Measurements from ENCODE around the gene KRT17. TPM values are rescaled to one million over a fixed set of nuclear protein-coding genes. Genes with fewer than 3 reads are reported as not detected.

Gene KRT17
- total RNA-seq, 1 donor from 2014 or later = 2.1 TPM

DNA sequence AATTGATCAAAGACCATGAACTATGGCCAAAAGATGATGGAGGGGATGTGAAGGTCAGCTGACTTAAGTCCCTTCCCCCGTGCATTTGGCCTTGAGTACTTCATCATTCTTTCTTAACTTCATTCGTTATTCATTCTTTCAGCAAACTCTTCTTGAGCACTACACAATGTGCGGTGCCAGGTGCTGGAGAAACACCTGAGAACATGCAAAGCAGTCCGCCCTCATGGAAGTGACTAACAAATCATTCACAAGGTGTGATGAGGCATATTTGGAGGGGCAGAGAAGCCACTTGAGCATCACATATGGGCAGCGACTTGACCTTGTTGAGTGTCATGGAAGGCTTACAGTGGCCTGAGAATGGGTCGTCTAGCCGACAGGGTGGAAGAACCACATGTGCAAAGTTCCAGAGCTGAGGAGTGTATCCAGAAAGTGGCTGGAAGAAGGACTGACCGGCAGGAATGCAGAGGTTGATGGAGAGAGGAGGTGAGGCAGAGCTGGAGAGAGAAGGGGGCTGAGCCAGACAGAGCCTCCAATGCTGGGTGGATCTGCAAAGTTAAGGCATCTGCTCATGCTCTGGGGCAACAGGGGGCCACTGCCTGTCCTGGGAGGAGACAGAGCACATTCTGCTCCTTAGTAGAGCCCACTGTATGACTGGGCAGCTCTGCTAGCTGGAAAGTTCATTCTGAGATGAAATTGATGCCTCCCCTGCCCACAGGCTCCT, 39.2 kb upstream of the KRT17 start:
- H3K27me3 ChIP-seq (ENCODE audit: control insufficient read depth in 3 of 3, insufficient read depth in 3 of 3, low read length in 3 of 3) = no peaks in the 10 kb centered on the region
- no peak overlapping the region for H3K4me3 ChIP-seq (ENCODE audit: low read length in 3 of 3)
- no peak overlapping the region for H3K9ac ChIP-seq (ENCODE audit: low read depth in 1 of 3, low read length in 3 of 3)
- H3K27ac ChIP-seq (ENCODE audit: low read depth, low read length) = no peak overlapping the region
- no peaks in the 10 kb centered on the region for H3K9me3 ChIP-seq (ENCODE audit: control insufficient read depth in 3 of 3, low read length in 3 of 3)
- peaks cover 8 to 25% (median 18%) of the 10 kb centered on the region in 3 donors for H3K4me1 ChIP-seq (ENCODE audit: control insufficient read depth in 3 of 3, insufficient read depth in 3 of 3, low read length in 3 of 3)
- no peaks in the 10 kb centered on the region for H3K36me3 ChIP-seq (ENCODE audit: control insufficient read depth in 3 of 3, insufficient read depth in 3 of 3, low read length in 3 of 3)

DNA sequence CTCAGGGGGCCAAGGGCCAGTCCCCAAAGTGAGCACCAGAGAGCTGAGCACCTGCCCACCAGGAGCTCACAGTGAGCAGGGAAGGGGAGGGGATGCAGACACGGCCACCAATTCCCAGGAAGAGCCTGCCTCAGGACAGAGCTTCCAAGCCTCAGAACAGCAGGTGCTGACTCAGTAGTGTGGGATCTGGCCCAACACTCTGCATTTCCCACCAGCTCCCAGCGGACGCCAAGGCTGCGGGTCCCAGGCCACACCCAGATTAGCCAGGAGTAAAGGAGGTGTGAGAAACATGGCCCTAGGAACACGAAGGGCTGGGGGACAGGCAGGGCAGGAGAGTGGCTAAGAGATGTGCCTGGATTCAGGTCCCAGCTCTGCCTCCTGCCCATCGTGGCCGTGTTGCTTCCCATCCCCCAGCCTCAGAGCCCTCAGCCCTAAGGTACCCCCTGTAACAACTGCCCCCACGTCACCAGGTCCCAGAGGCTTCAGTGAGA, 35.9 kb upstream of the KRT17 start:
- no peak overlapping the region for H3K4me3 ChIP-seq (ENCODE audit: low read length in 3 of 3)
- peaks cover 0 to 6% (median 0%) of the 10 kb centered on the region in 3 donors for H3K4me1 ChIP-seq (ENCODE audit: control insufficient read depth in 3 of 3, insufficient read depth in 3 of 3, low read length in 3 of 3)
- H3K36me3 ChIP-seq (ENCODE audit: control insufficient read depth in 3 of 3, insufficient read depth in 3 of 3, low read length in 3 of 3) = no peaks in the 10 kb centered on the region
- H3K9me3 ChIP-seq (ENCODE audit: control insufficient read depth in 3 of 3, low read length in 3 of 3) = no peaks in the 10 kb centered on the region
- H3K27ac ChIP-seq (ENCODE audit: low read depth, low read length) = no peak overlapping the region
- H3K9ac ChIP-seq (ENCODE audit: low read depth in 1 of 3, low read length in 3 of 3) = no peak overlapping the region
- H3K27me3 ChIP-seq (ENCODE audit: control insufficient read depth in 3 of 3, insufficient read depth in 3 of 3, low read length in 3 of 3) = no peaks in the 10 kb centered on the region

DNA sequence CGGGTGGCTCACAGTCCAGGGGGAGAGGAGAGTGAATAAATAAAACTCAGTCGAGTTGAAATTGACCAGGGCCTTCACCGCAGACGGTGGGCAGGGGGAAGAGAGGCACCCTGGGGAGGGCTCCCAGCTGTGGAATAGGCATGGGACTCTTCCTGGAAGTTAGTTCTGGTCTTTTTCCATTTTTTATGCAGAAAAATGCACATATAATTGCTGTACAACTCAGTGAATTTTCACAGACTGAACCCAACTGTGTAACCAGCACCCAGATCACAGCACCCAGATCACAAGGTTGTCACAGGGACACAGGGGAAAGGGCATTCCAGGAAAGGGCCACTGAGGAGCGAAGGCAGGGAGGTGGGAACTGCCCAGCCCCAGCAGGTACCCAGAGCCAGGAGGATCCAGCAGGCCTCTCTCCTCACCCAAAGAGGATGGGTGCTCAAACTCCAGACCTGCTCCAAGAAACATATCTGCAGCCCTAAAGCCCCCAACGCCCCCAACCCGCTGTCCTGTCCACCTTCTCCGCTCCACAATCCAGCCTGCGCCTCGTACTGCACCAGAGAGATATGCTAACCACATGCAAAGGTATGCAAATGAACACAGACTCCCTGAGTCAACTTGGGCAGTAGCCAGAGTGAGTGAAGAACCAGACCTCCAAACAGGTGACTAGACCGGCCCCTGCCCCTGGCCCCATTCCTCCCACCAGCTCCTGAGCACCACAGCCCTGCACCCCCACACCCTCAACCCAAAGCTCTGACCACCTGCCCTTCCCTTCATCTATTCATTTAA, 35.2 kb upstream of the KRT17 start:
- no peak overlapping the region for H3K4me3 ChIP-seq (ENCODE audit: low read length in 3 of 3)
- no peak overlapping the region for H3K27ac ChIP-seq (ENCODE audit: low read depth, low read length)
- H3K9me3 ChIP-seq (ENCODE audit: control insufficient read depth in 3 of 3, low read length in 3 of 3) = no peaks in the 10 kb centered on the region
- H3K36me3 ChIP-seq (ENCODE audit: control insufficient read depth in 3 of 3, insufficient read depth in 3 of 3, low read length in 3 of 3) = no peaks in the 10 kb centered on the region
- H3K4me1 ChIP-seq (ENCODE audit: control insufficient read depth in 3 of 3, insufficient read depth in 3 of 3, low read length in 3 of 3) = peaks cover 0 to 6% (median 0%) of the 10 kb centered on the region in 3 donors
- H3K9ac ChIP-seq (ENCODE audit: low read depth in 1 of 3, low read length in 3 of 3) = no peak overlapping the region
- no peaks in the 10 kb centered on the region for H3K27me3 ChIP-seq (ENCODE audit: control insufficient read depth in 3 of 3, insufficient read depth in 3 of 3, low read length in 3 of 3)

DNA sequence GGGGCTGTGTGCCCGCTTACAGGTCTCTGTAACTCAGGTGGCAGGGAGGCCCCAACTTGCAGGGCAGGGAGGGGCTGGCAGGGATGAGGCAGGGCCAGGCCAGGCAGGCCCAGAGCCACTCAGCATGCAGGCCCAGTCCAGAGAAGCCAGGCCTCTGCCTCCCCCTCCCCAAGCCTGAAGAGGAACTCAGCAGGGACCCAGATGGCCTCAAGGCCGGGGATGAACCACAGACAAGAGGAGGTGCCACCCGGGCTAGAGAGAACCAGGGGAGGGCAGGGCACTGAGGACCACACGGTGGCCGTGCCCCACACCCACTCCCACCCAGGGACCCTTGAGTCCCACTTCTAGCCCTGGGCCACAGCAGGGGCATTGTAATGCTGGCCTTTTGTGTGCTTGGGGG, 34.5 kb upstream of the KRT17 start:
- no peak overlapping the region for H3K4me3 ChIP-seq (ENCODE audit: low read length in 3 of 3)
- H3K27ac ChIP-seq (ENCODE audit: low read depth, low read length) = no peak overlapping the region
- H3K9ac ChIP-seq (ENCODE audit: low read depth in 1 of 3, low read length in 3 of 3) = no peak overlapping the region
- no peaks in the 10 kb centered on the region for H3K9me3 ChIP-seq (ENCODE audit: control insufficient read depth in 3 of 3, low read length in 3 of 3)
- H3K27me3 ChIP-seq (ENCODE audit: control insufficient read depth in 3 of 3, insufficient read depth in 3 of 3, low read length in 3 of 3) = no peaks in the 10 kb centered on the region
- H3K4me1 ChIP-seq (ENCODE audit: control insufficient read depth in 3 of 3, insufficient read depth in 3 of 3, low read length in 3 of 3) = peaks cover 0 to 6% (median 0%) of the 10 kb centered on the region in 3 donors
- H3K36me3 ChIP-seq (ENCODE audit: control insufficient read depth in 3 of 3, insufficient read depth in 3 of 3, low read length in 3 of 3) = no peaks in the 10 kb centered on the region

DNA sequence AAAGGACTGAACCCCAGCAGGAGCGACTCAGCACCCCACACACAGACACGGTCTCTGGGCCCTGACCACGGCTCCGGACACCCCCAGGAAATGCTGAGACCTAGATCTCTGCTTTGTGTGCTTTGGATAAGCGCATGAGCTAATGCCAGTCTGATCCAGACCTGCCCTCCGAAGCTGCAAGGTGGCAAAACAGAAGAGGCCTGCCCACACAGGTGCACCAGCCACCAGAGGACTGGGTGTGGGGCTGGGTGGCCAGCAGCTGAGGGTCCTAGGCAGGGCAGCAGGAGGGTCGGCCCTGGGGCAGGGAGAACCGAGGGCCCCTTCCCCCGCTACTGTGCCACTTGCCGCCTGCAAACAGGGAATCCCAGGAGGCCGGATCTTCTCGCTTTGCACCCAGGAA, 33.6 kb upstream of the KRT17 start:
- no peaks in the 10 kb centered on the region for H3K9me3 ChIP-seq (ENCODE audit: control insufficient read depth in 3 of 3, low read length in 3 of 3)
- no peaks in the 10 kb centered on the region for H3K36me3 ChIP-seq (ENCODE audit: control insufficient read depth in 3 of 3, insufficient read depth in 3 of 3, low read length in 3 of 3)
- H3K27me3 ChIP-seq (ENCODE audit: control insufficient read depth in 3 of 3, insufficient read depth in 3 of 3, low read length in 3 of 3) = no peaks in the 10 kb centered on the region
- no peak overlapping the region for H3K9ac ChIP-seq (ENCODE audit: low read depth in 1 of 3, low read length in 3 of 3)
- H3K27ac ChIP-seq (ENCODE audit: low read depth, low read length) = no peak overlapping the region
- no peak overlapping the region for H3K4me3 ChIP-seq (ENCODE audit: low read length in 3 of 3)
- peaks cover 0 to 6% (median 0%) of the 10 kb centered on the region in 3 donors for H3K4me1 ChIP-seq (ENCODE audit: control insufficient read depth in 3 of 3, insufficient read depth in 3 of 3, low read length in 3 of 3)

DNA sequence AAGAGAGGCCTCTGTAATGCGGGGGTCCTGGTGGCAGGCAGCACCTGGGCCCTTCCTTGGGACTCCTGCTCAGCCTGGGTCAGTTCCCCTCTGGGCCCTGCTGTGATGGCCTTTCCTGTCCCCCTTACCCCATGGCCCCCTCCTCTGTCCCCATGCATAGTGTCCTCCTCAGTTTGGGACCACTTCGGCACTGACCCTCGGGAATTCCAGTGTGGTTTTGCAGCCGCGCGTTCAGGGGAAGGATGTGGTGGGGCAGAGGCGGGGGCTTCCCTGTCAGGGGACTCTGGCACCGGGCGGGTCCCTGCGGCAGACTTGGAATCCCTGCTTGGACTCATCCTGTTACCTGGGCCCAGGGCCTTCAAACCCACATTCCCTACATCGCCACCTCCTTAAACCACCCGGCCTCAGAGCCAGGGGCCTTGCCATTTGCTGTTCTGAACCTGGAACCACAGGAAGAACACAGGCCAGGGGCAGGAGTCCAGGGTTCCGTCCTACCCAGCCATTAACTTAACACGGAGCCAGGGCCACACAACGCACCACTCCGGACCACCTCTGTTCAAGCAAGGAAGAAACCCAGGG, 32.9 kb upstream of the KRT17 start:
- Histone ChIP-seq H3K9me3 (ENCODE audit: control insufficient read depth in 3 of 3, low read length in 3 of 3) (no peaks in the 10 kb centered on the region), H3K9ac (ENCODE audit: low read depth in 1 of 3, low read length in 3 of 3) (no peak overlapping the region), H3K4me3 (ENCODE audit: low read length in 3 of 3) (no peak overlapping the region), H3K36me3 (ENCODE audit: control insufficient read depth in 3 of 3, insufficient read depth in 3 of 3, low read length in 3 of 3) (no peaks in the 10 kb centered on the region), H3K27ac (ENCODE audit: low read depth, low read length) (no peak overlapping the region), H3K4me1 (ENCODE audit: control insufficient read depth in 3 of 3, insufficient read depth in 3 of 3, low read length in 3 of 3) (peaks cover 0 to 6% (median 0%) of the 10 kb centered on the region in 3 donors), H3K27me3 (ENCODE audit: control insufficient read depth in 3 of 3, insufficient read depth in 3 of 3, low read length in 3 of 3) (no peaks in the 10 kb centered on the region)

DNA sequence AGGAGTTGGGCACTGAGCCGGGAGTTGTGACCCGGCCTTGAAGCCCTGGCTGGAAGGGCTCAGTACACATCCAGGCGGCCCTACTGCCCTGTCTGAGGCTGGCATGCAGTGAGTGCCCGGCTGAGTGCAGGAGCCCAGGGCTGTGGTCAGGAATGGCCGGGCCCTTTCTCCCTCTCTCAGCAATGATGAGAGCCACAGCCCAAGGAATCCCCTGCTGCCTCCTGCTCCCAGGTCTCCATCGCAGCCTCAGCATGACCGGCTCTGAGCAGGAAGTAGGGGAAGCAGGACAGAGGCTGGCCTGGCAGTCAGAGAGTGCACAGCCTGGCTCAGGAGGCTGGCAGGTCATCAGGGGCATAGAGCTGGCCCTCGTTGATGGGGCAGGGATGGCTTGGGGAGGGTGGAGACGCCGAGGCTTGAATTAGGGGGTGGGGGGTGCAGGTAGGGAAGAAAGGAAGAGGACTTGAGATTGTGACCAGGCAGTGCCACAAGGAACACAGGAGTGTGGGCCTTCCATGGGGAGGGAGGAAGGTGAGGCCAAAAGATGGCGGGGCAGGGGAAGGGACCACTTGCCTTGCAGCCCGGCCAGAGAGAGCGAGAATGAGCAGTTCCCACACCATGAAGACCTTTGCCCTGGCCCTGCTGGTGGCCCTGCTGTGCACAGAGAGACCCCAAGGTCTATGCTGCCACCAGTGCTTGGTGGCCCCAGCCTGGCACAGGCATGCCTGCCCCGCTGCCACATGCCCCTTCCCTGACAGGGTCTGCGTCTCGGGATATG, 32.1 kb upstream of the KRT17 start:
- Histone ChIP-seq H3K27ac (ENCODE audit: low read depth, low read length) (no peak overlapping the region), H3K4me1 (ENCODE audit: control insufficient read depth in 3 of 3, insufficient read depth in 3 of 3, low read length in 3 of 3) (peaks cover 0 to 14% (median 7%) of the 10 kb centered on the region in 3 donors), H3K4me3 (ENCODE audit: low read length in 3 of 3) (no peak overlapping the region), H3K27me3 (ENCODE audit: control insufficient read depth in 3 of 3, insufficient read depth in 3 of 3, low read length in 3 of 3) (no peaks in the 10 kb centered on the region), H3K36me3 (ENCODE audit: control insufficient read depth in 3 of 3, insufficient read depth in 3 of 3, low read length in 3 of 3) (no peaks in the 10 kb centered on the region), H3K9me3 (ENCODE audit: control insufficient read depth in 3 of 3, low read length in 3 of 3) (no peaks in the 10 kb centered on the region), H3K9ac (ENCODE audit: low read depth in 1 of 3, low read length in 3 of 3) (no peak overlapping the region)

DNA sequence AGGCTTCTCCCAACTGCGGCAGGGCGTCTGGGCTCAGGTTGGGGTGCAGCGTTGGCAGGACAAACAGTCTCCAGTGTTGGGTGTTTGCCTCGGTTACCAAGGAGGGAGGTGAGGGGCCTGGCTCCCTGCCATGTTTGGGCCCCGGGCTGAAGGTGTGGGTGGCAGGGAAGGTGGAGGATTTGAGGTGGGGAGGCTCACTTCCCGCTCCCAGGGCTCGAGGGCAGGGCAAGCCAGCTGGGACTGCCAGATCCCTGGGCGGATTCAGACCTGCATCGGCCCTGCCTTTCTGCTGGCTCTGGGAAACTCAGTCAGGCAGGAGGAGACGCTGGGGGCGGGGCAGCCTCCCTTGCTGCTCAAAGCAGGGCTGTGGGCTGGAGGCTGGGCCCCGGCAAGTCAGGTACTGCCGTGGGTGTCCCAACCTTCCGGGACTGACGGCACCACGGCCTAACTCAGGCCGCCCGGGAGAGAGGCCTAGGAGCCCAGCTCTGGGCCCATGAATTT, 31.3 kb upstream of the KRT17 start:
- Histone ChIP-seq H3K4me3 (ENCODE audit: low read length in 3 of 3) (no peak overlapping the region), H3K27me3 (ENCODE audit: control insufficient read depth in 3 of 3, insufficient read depth in 3 of 3, low read length in 3 of 3) (no peaks in the 10 kb centered on the region), H3K9ac (ENCODE audit: low read depth in 1 of 3, low read length in 3 of 3) (no peak overlapping the region), H3K4me1 (ENCODE audit: control insufficient read depth in 3 of 3, insufficient read depth in 3 of 3, low read length in 3 of 3) (peaks cover 0 to 17% (median 11%) of the 10 kb centered on the region in 3 donors), H3K9me3 (ENCODE audit: control insufficient read depth in 3 of 3, low read length in 3 of 3) (no peaks in the 10 kb centered on the region), H3K27ac (ENCODE audit: low read depth, low read length) (no peak overlapping the region), H3K36me3 (ENCODE audit: control insufficient read depth in 3 of 3, insufficient read depth in 3 of 3, low read length in 3 of 3) (no peaks in the 10 kb centered on the region)

DNA sequence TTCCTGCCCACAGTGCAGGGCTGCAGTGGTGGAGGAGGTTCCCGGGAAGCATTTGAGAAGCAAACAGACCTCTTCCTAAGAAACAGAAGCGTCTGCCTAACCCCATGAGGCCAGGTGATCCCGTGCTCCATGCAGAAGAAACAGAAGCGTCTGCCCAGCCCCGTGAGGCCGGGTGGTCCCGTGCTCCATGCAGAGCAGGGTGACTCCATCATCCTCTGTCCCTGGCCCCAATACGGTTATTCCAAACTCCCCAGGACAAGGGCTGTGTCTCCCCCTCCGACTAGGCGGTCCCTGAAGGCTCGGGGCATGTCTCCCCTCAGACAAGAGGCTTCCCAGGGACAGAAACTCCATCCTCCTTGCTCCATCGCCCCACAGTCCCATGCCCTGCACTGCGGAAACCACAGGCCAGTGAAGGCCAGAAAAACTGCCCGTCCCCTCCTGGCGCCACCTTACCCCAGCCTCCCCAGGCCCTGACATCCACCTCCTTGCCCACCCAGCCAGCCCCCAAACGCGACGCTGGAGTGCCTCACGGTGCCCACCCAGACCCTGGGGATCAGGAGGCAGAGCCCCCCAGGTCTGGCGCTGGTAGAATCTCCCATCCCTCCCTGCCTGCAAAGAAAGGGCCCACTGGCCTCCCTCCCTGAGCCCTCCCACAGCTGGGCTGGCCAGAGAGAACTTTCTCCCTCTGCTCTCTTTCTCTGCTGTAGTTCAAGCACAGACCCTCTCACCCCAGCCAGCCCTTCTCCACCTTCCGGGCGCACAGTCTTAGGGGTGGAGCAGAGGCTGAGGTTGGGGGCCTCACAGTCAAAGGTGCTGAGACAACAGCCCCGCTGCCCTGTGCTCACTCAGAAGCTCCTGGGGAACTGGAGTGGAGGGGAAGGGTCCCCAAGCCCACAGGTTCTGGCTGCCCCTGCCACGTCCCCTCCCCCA, 30.6 kb upstream of the KRT17 start:
- Histone ChIP-seq H3K9me3 (ENCODE audit: control insufficient read depth in 3 of 3, low read length in 3 of 3) (no peaks in the 10 kb centered on the region), H3K36me3 (ENCODE audit: control insufficient read depth in 3 of 3, insufficient read depth in 3 of 3, low read length in 3 of 3) (no peaks in the 10 kb centered on the region), H3K4me1 (ENCODE audit: control insufficient read depth in 3 of 3, insufficient read depth in 3 of 3, low read length in 3 of 3) (peaks cover 0 to 11% (median 11%) of the 10 kb centered on the region in 3 donors), H3K27ac (ENCODE audit: low read depth, low read length) (no peak overlapping the region), H3K9ac (ENCODE audit: low read depth in 1 of 3, low read length in 3 of 3) (no peak overlapping the region), H3K27me3 (ENCODE audit: control insufficient read depth in 3 of 3, insufficient read depth in 3 of 3, low read length in 3 of 3) (no peaks in the 10 kb centered on the region), H3K4me3 (ENCODE audit: low read length in 3 of 3) (no peak overlapping the region)
